HFFc6 (cell line): Measurements from ENCODE around the gene CLEC4G. TPM values are rescaled to one million over a fixed set of nuclear protein-coding genes. Genes with fewer than 3 reads are reported as not detected.

Experiments
- DNase-seq: peaks from one replicate; pipeline ENCODE4 v3.0.0-alpha.2; 2018
- H3K27ac Mint-ChIP-seq: 2 replicates; pipeline ENCODE4 v1.8.0; 2020; ENCODE audit warnings: mild to moderate bottlenecking, mixed read lengths
- H3K27me3 Mint-ChIP-seq: 2 replicates; pipeline ENCODE4 v1.8.0; 2021; ENCODE audit warnings: mild to moderate bottlenecking, moderate library complexity, mixed read lengths; ENCODE audit not compliant: insufficient read depth
- H3K36me3 Mint-ChIP-seq: 2 replicates; pipeline ENCODE4 v1.8.0; 2021; ENCODE audit warnings: low read depth, mixed read lengths
- H3K4me1 Mint-ChIP-seq: 2 replicates; pipeline ENCODE4 v1.8.0; 2020; ENCODE audit warnings: low read depth, mixed read lengths
- H3K4me3 Mint-ChIP-seq: 2 replicates; pipeline ENCODE4 v1.8.0; 2020; ENCODE audit warnings: mild to moderate bottlenecking, moderate library complexity, mixed read lengths
- H3K9me3 Mint-ChIP-seq: 2 replicates; pipeline ENCODE4 v1.8.0; 2020; ENCODE audit warnings: mild to moderate bottlenecking, mixed read lengths
- CTCF ChIP-seq: fragments of 200-600 bp; sonication (generic); IDR thresholded peaks from 2 replicates; pipeline ENCODE4 v1.5.0; 2021; ENCODE audit warnings: antibody characterized with exemption, mild to moderate bottlenecking
- total RNA-seq, 6 experiments: library from RNA; stranded (reverse); fragmentation: NEBNext Ultra II Directional; extraction: Animal tissue kit (Norgen Biotek cat#: 25700); gene quantifications; 2 replicates in 1 of 6; 3 replicates in 5 of 6; pipeline ENCODE4 v1.2.3, GENCODE V29; 2021

The CLEC4G gene
- total RNA-seq, 6 experiments from 2014 or later: not detected

GRCh38 chr19:7689165-7689564, 42.7 kb downstream of the CLEC4G start:
- no peak overlapping the region for H3K27ac Mint-ChIP-seq
- no peaks in the 10 kb centered on the region; the same call in 1 of the 2 replicates for H3K27me3 Mint-ChIP-seq
- H3K9me3 Mint-ChIP-seq: no peaks in the 10 kb centered on the region
- no peaks in the 10 kb centered on the region for H3K36me3 Mint-ChIP-seq
- H3K4me1 Mint-ChIP-seq: peaks cover 8% of the 10 kb centered on the region
- H3K4me3 Mint-ChIP-seq: no peak overlapping the region
- no peak for TF ChIP-seq CTCF
- no peak for DNase-seq

DNA sequence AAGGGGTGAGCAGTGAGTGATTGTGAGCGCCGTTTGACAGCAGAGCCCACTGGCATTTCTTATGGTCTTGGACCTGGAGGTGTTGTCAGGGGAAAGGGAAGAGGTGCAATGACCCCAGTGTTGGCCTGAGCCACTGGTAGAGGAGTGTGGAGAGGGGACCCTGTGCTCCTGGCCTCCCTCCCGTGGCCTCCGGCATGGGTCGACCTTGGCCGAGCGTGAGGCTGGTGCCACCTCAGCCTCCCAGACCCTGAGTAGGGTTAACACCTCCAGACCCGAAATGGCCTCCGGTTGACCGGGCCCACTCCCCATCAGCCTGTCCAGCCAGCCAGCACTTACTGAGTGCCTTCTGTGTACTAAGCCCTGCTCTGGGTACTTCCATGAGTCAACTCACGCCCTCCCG, 44.7 kb downstream of the CLEC4G start:
- Mint-ChIP-seq H3K27ac (no peak overlapping the region), H3K4me1 (peaks cover 8% of the 10 kb centered on the region), H3K27me3 (peaks cover 2% of the 10 kb centered on the region), H3K4me3 (no peak overlapping the region), H3K36me3 (peaks cover 5% of the 10 kb centered on the region; the same call in 1 of the 2 replicates), H3K9me3 (no peaks in the 10 kb centered on the region)
- DNase-seq: no peak
- no peak for TF ChIP-seq CTCF

GRCh38 chr19:7685546-7686445, 46.1 kb downstream of the CLEC4G start:
- Mint-ChIP-seq H3K4me3 (no peak overlapping the region), H3K36me3 (peaks cover 5% of the 10 kb centered on the region; the same call in 1 of the 2 replicates), H3K27ac (no peak overlapping the region), H3K4me1 (peaks cover 8% of the 10 kb centered on the region), H3K9me3 (no peaks in the 10 kb centered on the region), H3K27me3 (peaks cover 2% of the 10 kb centered on the region)
- TF ChIP-seq CTCF: no peak
- no peak for DNase-seq

DNA sequence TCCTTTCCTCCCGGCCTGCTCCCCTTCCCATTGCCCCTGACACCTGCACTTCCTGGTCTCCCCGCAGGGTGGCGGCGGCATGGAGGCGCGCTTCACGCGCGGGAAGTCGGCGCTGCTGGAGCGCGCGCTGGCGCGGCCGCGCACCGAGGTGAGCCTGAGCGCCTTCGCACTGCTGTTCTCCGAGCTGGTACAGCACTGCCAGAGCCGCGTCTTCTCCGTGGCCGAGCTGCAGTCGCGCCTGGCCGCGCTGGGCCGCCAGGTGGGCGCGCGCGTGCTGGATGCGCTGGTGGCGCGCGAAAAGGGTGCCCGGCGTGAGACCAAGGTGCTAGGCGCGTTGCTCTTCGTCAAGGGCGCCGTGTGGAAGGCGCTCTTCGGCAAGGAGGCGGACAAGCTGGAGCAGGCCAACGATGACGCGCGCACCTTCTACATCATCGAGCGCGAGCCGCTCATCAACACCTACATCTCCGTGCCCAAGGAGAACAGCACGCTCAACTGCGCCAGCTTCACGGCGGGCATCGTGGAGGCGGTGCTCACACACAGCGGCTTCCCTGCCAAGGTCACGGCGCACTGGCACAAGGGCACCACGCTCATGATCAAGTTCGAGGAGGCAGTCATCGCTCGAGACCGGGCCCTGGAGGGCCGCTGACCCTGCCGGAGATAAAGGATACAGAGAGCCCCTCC, 49.6 kb downstream of the CLEC4G start:
- Mint-ChIP-seq H3K27me3 (peaks cover 6% of the 10 kb centered on the region), H3K4me3 (peak overlapping the region; percentile 89), H3K9me3 (no peaks in the 10 kb centered on the region), H3K4me1 (peaks cover 14% of the 10 kb centered on the region), H3K36me3 (peaks cover 5% of the 10 kb centered on the region; the same call in 1 of the 2 replicates), H3K27ac (peak overlapping the region; percentile 80; the same call in 1 of the 2 replicates)
- no peak for DNase-seq
- peak; percentile 38; the same call in 1 of the 2 replicates for TF ChIP-seq CTCF

DNA sequence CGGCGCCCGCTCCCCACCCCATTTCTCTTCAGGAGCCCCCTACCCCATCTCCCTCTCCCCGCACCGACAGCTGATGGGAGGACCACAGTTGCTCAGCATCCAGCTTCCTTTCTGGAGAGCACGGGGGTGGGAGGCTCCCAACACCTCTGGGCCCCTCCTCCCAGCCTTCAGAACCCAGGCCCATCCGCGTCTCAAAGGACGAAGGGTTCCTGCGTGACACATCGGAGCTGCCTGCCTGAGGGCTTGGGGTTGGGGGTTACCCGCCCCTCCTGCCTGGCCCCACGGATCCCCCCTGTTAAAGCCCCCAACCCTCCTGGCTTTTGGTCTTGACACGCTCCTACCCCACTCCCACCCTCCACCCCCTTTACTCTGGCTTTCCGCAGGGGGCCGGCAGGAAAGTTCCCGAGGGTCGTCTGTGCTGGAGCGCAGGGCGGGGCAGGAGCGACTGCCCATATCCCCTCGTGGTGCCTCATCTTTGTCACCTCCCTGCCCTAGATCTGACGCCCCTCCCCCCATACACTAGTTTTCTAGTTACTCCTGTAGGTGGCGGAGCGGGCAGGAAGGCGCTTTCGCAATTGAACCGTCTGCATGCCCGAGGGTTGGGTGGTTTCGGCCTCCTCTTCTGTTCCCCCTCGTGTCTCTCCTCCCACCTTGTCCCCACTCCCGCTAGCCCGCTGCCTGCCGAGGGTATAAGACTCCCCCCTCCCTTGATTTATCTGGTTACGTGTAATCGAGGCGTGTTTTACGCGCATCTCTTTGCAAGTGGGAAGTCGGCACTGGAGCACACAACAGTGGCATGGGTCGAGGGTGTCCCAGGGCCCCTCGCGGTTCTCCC, 50.4 kb downstream of the CLEC4G start:
- peaks cover 14% of the 10 kb centered on the region for H3K4me1 Mint-ChIP-seq
- peak; percentile 73 for TF ChIP-seq CTCF
- DNase-seq: peak; percentile 55
- H3K4me3 Mint-ChIP-seq: peak overlapping the region; percentile 89
- H3K9me3 Mint-ChIP-seq: no peaks in the 10 kb centered on the region
- peaks cover 13% of the 10 kb centered on the region for H3K27me3 Mint-ChIP-seq
- H3K27ac Mint-ChIP-seq: peak overlapping the region; percentile 80
- H3K36me3 Mint-ChIP-seq: peaks cover 5% of the 10 kb centered on the region; the same call in 1 of the 2 replicates
